ENCODE measurements around the gene IRF2.
A peak's percentile ranks its signal among the peaks of the same experiment; 100 is the strongest.

GRCh38 chr4:184343502-184344177 is 130.7 kb downstream of the IRF2 start:
- TF ChIP-seq POLR2AphosphoS5 (IDR thresholded peaks at IDR 0.05; ENCODE audit: borderline replicate concordance, low read depth, low read length) (peak; percentile 55), EZH2 (IDR thresholded peaks at IDR 0.05) (no peak), FOXP2 (optimal IDR thresholded peaks at IDR 0.05; ENCODE audit: control extremely low read depth, extremely low read length, insufficient read depth) (no peak)

Data from SK-N-MC (cell line).